CD4-positive, alpha-beta T cell treated with Interleukin-10 for 1 hour (primary cell): ENCODE results near the gene MARCKSL1.
A peak's percentile ranks its signal among the peaks of the same experiment; 100 is the strongest.
"Not testable (repeated sequence)": the region's sequence is repeated elsewhere in the genome, so short reads cannot be mapped to it uniquely, and the experiment has no call there.

ENCODE experiments used
- DNase-seq: peaks from one replicate; pipeline ENCODE4 v3.0.0-alpha.2; 2020

MARCKSL1 gene

GRCh38 chr1:32335790-32336590 is at the start of gene MARCKSL1:
Gene MARCKSL1, minus strand, starts transcription at chr1:32336233. Its CDS starts 200 bp downstream, at chr1:32336033.
- DNase-seq = peak; percentile 90

- DNase-seq = no peak
Measured at GRCh38 chr1:32380057-32380456, 44.0 kb upstream of the MARCKSL1 start.

GRCh38 chr1:32377541-32378220 is 41.6 kb upstream of the MARCKSL1 start:
- no peak for DNase-seq

- DNase-seq = no peak
Measured at GRCh38 chr1:32376199-32376598, 40.2 kb upstream of the MARCKSL1 start.

DNA sequence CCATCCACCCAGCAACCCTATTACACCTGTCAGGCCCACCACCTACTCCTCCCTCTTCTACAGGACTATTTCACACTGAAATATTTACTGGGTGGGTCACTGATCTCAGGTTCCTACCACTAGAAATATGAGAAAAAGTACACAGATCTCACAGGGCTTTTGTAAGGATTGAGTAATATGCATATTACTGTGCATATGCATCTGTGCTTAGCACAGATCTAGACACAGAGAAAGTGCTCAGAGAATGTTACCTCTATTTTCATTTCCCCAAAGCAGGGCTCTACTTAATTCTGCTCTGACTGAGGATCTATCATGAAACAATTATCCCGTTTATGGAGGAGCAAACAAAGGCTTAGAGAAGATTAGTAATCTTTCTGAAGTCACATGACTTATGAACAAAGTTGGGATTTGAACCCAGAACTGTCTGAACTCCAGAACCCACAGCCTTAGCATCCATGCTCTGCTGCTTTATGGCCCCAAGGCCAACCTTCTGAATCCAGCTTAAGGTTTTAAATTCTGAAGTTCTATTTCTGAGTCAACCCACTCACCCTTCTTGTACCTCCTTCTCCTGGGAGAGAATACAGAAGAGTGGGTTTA is 38.1 kb upstream of the MARCKSL1 start:
- DNase-seq = no peak

- peak; percentile 81 for DNase-seq
Measured at GRCh38 chr1:32372149-32372756, 36.2 kb upstream of the MARCKSL1 start.

GRCh38 chr1:32367912-32368635 is 32.0 kb upstream of the MARCKSL1 start:
- no peak for DNase-seq

DNA sequence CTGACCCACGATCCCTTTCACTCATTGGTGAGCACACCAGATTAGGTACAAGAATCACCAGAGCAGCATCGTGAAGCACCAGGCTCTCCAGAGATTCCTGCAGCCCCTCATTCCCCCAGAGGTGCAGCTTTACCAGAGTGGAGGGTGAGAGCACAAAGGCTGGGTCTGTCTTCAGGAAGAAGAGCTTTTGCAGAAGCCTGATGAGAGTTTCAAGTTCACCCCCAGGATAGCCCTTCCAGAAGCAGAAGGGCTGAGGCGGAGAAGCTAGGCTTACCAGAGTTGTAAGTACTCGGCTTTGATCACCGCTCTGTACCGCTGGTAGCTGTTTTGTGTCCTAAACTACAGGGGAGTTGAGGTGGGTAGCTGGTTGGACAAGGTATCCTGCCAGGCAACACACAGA is 29.4 kb upstream of the MARCKSL1 start:
- DNase-seq = no peak

DNA sequence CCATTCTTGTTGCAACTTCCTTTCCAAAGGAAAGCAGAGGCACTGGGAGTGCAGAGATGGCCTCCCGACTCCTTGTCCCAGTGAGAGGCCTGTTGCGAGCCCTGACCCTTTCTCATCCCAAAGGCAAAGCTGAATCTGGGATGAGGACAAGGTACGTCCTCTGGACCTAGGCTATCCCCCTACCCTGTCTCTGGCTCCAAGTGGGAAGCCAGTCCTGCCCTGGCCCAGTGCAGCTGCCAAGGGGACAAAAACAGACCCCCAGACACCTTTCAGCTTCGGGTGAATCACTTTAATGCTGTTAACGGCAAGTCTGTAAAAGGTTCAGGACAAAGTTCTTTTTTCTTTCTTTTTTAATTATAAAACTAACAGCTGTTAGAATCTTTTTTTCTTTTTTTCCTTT is 28.8 kb upstream of the MARCKSL1 start:
- DNase-seq = no peak

DNA sequence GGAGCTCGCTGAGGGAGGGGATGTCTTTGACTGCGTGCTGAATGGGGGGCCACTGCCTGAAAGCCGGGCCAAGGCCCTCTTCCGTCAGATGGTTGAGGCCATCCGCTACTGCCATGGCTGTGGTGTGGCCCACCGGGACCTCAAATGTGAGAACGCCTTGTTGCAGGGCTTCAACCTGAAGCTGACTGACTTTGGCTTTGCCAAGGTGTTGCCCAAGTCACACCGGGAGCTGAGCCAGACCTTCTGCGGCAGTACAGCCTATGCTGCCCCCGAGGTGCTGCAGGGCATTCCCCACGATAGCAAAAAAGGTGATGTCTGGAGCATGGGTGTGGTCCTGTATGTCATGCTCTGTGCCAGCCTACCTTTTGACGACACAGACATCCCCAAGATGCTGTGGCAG is 27.7 kb upstream of the MARCKSL1 start:
- no peak for DNase-seq

- no peak for DNase-seq
Measured at GRCh38 chr1:32362474-32363313, 26.7 kb upstream of the MARCKSL1 start, which contains the start of the genes FAM229A and TSSK3. Gene FAM229A, minus strand, starts transcription at chr1:32362485. Its CDS starts 394 bp downstream, at chr1:32362091. Gene TSSK3, plus strand, starts transcription at chr1:32362539. Its CDS starts 163 bp downstream, at chr1:32362702.

DNA sequence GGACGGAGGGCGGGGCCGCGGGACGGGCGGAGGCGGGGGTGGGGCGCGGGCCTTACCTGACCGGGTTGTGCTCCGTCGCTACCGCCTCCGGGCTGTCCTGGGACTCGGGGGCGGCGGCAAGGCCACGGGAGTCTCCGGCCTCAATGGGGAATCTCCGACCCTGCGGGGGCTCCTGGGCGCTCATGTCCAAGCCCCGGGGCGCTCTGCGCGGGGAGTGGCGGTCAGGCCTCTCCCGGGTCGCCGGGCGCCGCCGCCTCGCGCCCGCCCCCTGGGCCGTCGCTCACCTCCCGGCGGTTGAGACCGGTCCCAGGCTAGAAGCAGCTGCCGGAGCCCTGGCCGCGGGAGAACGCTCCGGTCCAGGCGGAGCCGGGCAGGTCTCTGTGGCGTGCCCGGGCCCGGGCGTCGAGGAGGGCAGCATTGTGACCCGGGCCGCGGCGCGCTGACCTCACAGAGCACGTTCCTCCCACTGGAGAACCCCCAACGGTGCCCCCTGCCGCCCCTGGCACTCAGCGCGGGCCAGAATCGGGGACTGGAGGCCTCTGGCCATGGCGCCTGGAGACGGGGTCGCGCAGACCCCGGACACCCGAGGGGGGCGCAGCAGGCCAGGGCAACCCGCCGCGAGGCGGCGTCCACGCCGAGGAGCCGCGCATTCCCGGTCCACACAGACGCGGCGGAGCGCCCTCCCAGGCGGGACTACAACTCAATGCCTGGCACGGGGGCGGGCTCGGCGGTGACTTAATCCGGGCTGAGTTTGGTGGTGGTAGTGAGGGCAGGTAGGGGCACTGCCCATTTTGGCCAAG is 25.8 kb upstream of the MARCKSL1 start:
- DNase-seq = peak; percentile 19

GRCh38 chr1:32361308-32361673 is 25.3 kb upstream of the MARCKSL1 start:
- no peak for DNase-seq

- DNase-seq = no peak
Measured at GRCh38 chr1:32358435-32358834, 22.4 kb upstream of the MARCKSL1 start.

DNA sequence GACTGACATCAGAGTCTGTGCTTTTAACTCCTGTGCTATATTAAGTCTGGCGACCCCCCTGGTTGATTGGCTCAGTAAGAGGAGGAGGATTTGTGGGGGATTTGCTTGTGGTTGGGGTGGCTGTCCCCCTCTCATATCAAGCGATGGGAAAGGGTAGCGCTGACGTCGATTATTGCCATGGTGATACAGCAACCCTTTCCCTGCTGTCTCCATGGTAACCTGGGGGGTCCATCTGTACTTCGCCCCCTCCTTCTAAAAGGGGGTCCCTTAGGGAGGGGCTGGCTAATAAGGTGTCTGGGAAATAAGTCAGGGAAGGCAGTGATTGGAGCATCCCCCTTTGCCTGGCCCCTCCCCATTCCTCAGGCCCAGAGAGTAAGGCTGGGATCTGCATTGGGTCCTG is 21.6 kb upstream of the MARCKSL1 start:
- DNase-seq = no peak

GRCh38 chr1:32356478-32356877 is 20.4 kb upstream of the MARCKSL1 start:
- DNase-seq = no peak

GRCh38 chr1:32355778-32356177 is 19.7 kb upstream of the MARCKSL1 start:
- DNase-seq = not testable (repeated sequence)

- DNase-seq = no peak
Measured at GRCh38 chr1:32353886-32354570, 18.0 kb upstream of the MARCKSL1 start.

- no peak for DNase-seq
Measured at GRCh38 chr1:32353431-32353830, 17.4 kb upstream of the MARCKSL1 start.

DNA sequence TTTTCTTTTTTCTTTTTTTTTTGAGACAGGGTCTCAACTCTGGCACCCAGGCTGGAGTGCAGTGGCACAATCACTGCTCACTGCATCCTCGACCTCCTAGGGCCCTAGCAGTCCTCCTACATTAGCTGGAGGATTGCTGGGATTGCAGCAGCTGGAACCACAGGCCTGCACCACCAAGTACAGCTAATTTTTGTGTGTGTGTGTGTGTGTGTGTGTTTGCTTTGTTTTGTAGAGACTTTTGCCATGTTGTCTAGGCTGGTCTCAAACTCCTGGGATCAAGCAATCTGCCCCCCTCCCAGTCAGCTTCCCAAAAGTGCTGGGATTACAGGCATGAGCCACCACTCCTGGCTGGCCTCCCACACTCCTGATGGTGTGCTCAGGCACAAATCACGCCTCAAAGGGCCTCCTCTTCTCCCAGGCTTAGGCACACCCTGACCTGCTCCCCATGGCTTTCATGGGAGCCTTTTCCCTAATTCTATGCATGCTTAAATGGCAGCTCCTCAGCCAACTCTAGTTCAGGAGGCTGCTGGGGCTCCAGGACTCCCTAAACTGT is 16.9 kb upstream of the MARCKSL1 start:
- DNase-seq = no peak
